K562 (cell line): Measurements from ENCODE around the gene SLC10A3. TPM values are rescaled to one million over a fixed set of nuclear protein-coding genes. Genes with fewer than 3 reads are reported as not detected.
A peak's percentile ranks its signal among the peaks of the same experiment; 100 is the strongest.

Experiments
- BRF2 ChIP-seq: IDR thresholded peaks from 3 replicates; pipeline ENCODE4 v1.6.1; 2011; ENCODE audit warnings: borderline replicate concordance, mild to moderate bottlenecking; ENCODE audit not compliant: insufficient read length, insufficient read depth
- E2F4 ChIP-seq: sonication (generic); formaldehyde crosslinking; IDR thresholded peaks from 2 replicates; pipeline ENCODE4 v1.8.0; 2022; ENCODE audit warnings: mild to moderate bottlenecking, low read depth, missing genetic modification reagents
- NFE2 ChIP-seq: IDR thresholded peaks from 2 replicates; pipeline ENCODE4 v1.6.1; 2014; ENCODE audit warnings: antibody characterized with exemption, low read depth
- NFIX ChIP-seq: fragments of 250-450 bp; sonication (Bioruptor Pico); IDR thresholded peaks from 2 replicates; pipeline ENCODE4 v1.4.0; 2020; ENCODE audit warnings: low read depth, mild to moderate bottlenecking, moderate library complexity
- NKRF ChIP-seq: fragments of 450-650 bp; IDR thresholded peaks from 2 replicates; pipeline ENCODE4 v1.6.1; 2016; ENCODE audit warnings: borderline replicate concordance
- NR2C1 ChIP-seq, 2 experiments: fragments of 450-650 bp; IDR thresholded peaks; 2 replicates each; pipeline ENCODE4 v1.6.1; 2017; ENCODE audit warnings: mild to moderate bottlenecking in 2 of 2, antibody characterized with exemption in 1 of 2, inconsistent platforms in 1 of 2, missing compliant biosample characterization in 1 of 2, missing genetic modification characterization in 1 of 2
- PML ChIP-seq: IDR thresholded peaks from 2 replicates; pipeline ENCODE4 v1.6.1; 2012; ENCODE audit warnings: low read length, inconsistent platforms
- POLR3G ChIP-seq: IDR thresholded peaks from 2 replicates; pipeline ENCODE4 v1.6.1; 2011; ENCODE audit not compliant: insufficient read length, insufficient replicate concordance; ENCODE audit errors: extremely low read depth
- REST ChIP-seq, 2 experiments: fragments of 450-650 bp; formaldehyde crosslinking in 1 of 2; IDR thresholded peaks; 2 replicates each; pipeline versions ENCODE4 v1.4.0 to v1.6.1; 2014 to 2020; ENCODE audit warnings: mild to moderate bottlenecking in 2 of 2, borderline replicate concordance in 1 of 2, low read depth in 1 of 2
- TBL1XR1 ChIP-seq, 2 experiments: IDR thresholded peaks; 2 replicates each; pipeline ENCODE4 v1.6.1; 2012; ENCODE audit warnings: improper control_type of control experiment in 2 of 2, low read length in 2 of 2, mild to moderate bottlenecking in 1 of 2
- ZC3H4 ChIP-seq: sonication (generic); formaldehyde crosslinking; IDR thresholded peaks from 2 replicates; pipeline ENCODE4 v1.9.0; 2021; ENCODE audit warnings: missing genetic modification reagents, borderline replicate concordance
- ZNF282 ChIP-seq: sonication (generic); formaldehyde crosslinking; IDR thresholded peaks from 2 replicates; pipeline ENCODE4 v1.8.1; 2023; ENCODE audit warnings: missing genetic modification reagents
- ZNF707 ChIP-seq: fragments of 250-450 bp; sonication (Bioruptor Pico); conservative IDR thresholded peaks from 2 replicates; pipeline ENCODE4 v1.8.0; 2022; ENCODE audit warnings: inconsistent platforms, mild to moderate bottlenecking, moderate library complexity
- polyA plus RNA-seq, 8 experiments: library from polyadenylated mRNA; depleted of rRNA in 4 of 8; stranded (reverse) in 5 of 8; unstranded in 3 of 8; fragments of >200 nt; fragmentation: Nextera tagmentation in 2 of 8; fragmentation: Illumina TruSeq in 1 of 8; extraction: Ambion mirVana in 2 of 8; extraction: Trizol in 1 of 8; gene quantifications; 2 replicates each; pipeline versions ENCODE4 v1.2.1 to v1.2.3, GENCODE V29; 2011 to 2014; ENCODE audit warnings: inconsistent platforms in 1 of 8, missing spikeins in 1 of 8
- total RNA-seq, 7 experiments: library from RNA; depleted of rRNA in 6 of 7; stranded (reverse); fragments of >200 nt in 6 of 7; fragmentation: Illumina TruSeq in 2 of 7; extraction: Trizol in 2 of 7; gene quantifications; 2 replicates each; pipeline versions ENCODE4 v1.2.1 to v1.2.3, GENCODE V29; 2011 to 2021; ENCODE audit warnings: low replicate concordance in 1 of 7
- TF ChIP-seq, protein P1 (sequence below): sonication (generic); formaldehyde crosslinking; IDR thresholded peaks from 2 replicates; pipeline ENCODE4 v1.5.0; 2020; ENCODE audit warnings: missing genetic modification reagents

SLC10A3 gene
- total and polyA plus RNA-seq, 9 of the 15 experiments (the other 6 are each of a cell fraction or from before 2014, with no cell fraction given) = 5.2 to 30.6 (median 16.7) TPM

- TF ChIP-seq REST (IDR thresholded peaks at IDR 0.05; ENCODE audit: borderline replicate concordance) (no peak), REST (CRISPR knock-in tag; IDR thresholded peaks at IDR 0.05; ENCODE audit: low read depth) (no peak), NR2C1 (IDR thresholded peaks at IDR 0.05) (no peak), NR2C1 (tag; IDR thresholded peaks at IDR 0.05) (no peak), ZNF282 (CRISPR knock-in tag) (no peak), NFIX (CRISPR knock-in tag) (no peak), ZC3H4 (no peak), E2F4 (CRISPR knock-in tag) (no peak), NKRF (no peak), NFE2 (peak; percentile 97), ZNF707 (CRISPR knock-in tag) (no peak), TBL1XR1 (IDR thresholded peaks at IDR 0.05; ENCODE audit: low read length in 2 of 2) (peak; percentile 27 to 73; a peak in 2 of 4 replicates), BRF2 (no peak), POLR3G (no peak), PML (peak; percentile 50; the same call in 1 of the 2 replicates)
- TF ChIP-seq, protein P1, sequence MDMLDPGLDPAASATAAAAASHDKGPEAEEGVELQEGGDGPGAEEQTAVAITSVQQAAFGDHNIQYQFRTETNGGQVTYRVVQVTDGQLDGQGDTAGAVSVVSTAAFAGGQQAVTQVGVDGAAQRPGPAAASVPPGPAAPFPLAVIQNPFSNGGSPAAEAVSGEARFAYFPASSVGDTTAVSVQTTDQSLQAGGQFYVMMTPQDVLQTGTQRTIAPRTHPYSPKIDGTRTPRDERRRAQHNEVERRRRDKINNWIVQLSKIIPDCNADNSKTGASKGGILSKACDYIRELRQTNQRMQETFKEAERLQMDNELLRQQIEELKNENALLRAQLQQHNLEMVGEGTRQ = no peak
Measured at GRCh38 chrX:154495472-154495922, 5.1 kb upstream of the SLC10A3 start (continued).
